ENCODE results near the gene HOXC5.

HOXC5 gene

DNA sequence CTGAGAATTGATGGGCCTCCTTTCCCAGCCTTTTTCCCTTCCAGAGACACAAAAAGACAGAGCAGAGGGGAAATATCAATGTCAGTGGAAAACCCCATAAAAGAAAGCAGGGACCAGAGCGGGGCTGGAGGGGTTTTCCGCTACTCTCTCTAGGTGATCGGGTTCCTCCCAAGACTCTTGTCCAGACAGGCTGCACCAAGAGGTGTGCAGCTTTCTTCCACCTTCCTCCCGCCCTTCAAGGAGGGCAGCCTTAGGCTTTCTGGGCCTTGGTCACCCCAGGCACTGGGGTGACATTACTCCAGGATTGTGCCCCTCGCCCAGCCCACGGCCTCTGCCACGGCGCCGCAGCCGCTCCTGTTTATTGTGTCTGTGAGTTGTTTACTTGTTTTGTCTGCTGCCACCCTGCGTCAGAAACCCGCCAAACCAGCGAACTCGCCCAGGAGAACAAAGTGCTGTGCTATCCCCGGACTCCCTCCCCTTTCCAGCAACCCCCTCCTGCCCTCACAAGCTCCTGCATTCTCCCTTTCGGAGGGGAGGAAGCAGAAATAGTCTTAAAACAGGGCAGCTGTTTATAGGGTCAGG is 11.3 kb upstream of the HOXC5 start:
- Histone ChIP-seq H3K27me3 (ENCODE audit: control insufficient read depth, insufficient read depth, low read length) (peaks cover 59% of the 10 kb centered on the region), H3K4me3 (ENCODE audit: low read length) (no peak overlapping the region), H3K4me1 (ENCODE audit: control insufficient read depth, insufficient read depth, low read length) (no peaks in the 10 kb centered on the region), H3K36me3 (ENCODE audit: control insufficient read depth, insufficient read depth, low read length) (no peaks in the 10 kb centered on the region), H3K27ac (ENCODE audit: low read depth, low read length) (no peak overlapping the region), H3K9ac (ENCODE audit: low read length) (no peak overlapping the region)

GRCh38 chr12:54022960-54023884 is 9.6 kb upstream of the HOXC5 start:
- H3K27ac ChIP-seq (ENCODE audit: low read depth, low read length): no peak overlapping the region
- H3K27me3 ChIP-seq (ENCODE audit: control insufficient read depth, insufficient read depth, low read length): peaks cover 62% of the 10 kb centered on the region
- no peaks in the 10 kb centered on the region for H3K4me1 ChIP-seq (ENCODE audit: control insufficient read depth, insufficient read depth, low read length)
- no peaks in the 10 kb centered on the region for H3K36me3 ChIP-seq (ENCODE audit: control insufficient read depth, insufficient read depth, low read length)
- H3K4me3 ChIP-seq (ENCODE audit: low read length): no peak overlapping the region
- no peak overlapping the region for H3K9ac ChIP-seq (ENCODE audit: low read length)

DNA sequence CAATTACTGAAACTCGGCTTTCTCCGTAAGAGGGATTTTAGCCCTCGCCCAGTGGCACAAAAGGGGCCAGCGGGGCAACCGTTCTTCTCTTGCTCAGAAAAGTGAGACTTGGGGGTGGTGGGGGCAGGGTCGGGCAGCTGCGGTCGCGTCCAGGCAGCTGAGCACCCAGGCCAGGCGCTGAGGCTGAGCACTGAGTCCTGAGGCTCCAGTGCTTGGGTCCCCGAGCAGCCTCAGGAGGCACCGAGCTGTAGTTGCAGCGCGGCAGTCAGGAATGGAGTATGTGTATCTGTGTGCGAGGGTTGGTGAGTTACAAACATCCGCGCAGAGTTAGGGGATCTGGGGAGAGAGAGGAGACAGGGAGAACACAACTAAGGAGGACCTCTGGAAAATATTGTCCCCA is 8.7 kb upstream of the HOXC5 start:
- Histone ChIP-seq H3K27ac (ENCODE audit: low read depth, low read length) (no peak overlapping the region), H3K4me3 (ENCODE audit: low read length) (no peak overlapping the region), H3K27me3 (ENCODE audit: control insufficient read depth, insufficient read depth, low read length) (peaks cover 64% of the 10 kb centered on the region)

GRCh38 chr12:54024581-54025305 is 8.1 kb upstream of the HOXC5 start:
- Histone ChIP-seq H3K9ac (ENCODE audit: low read length) (no peak overlapping the region), H3K27ac (ENCODE audit: low read depth, low read length) (no peak overlapping the region), H3K4me1 (ENCODE audit: control insufficient read depth, insufficient read depth, low read length) (no peaks in the 10 kb centered on the region), H3K36me3 (ENCODE audit: control insufficient read depth, insufficient read depth, low read length) (no peaks in the 10 kb centered on the region), H3K27me3 (ENCODE audit: control insufficient read depth, insufficient read depth, low read length) (peaks cover 65% of the 10 kb centered on the region), H3K4me3 (ENCODE audit: low read length) (no peak overlapping the region)

More for the DNA sequence above, 8.7 kb upstream of the HOXC5 start:
- H3K4me1 ChIP-seq (ENCODE audit: control insufficient read depth, insufficient read depth, low read length): no peaks in the 10 kb centered on the region
- no peaks in the 10 kb centered on the region for H3K36me3 ChIP-seq (ENCODE audit: control insufficient read depth, insufficient read depth, low read length)
- no peak overlapping the region for H3K9ac ChIP-seq (ENCODE audit: low read length)

GRCh38 chr12:54025499-54026405 is 7.1 kb upstream of the HOXC5 start:
- no peak overlapping the region for H3K27ac ChIP-seq (ENCODE audit: low read depth, low read length)
- H3K27me3 ChIP-seq (ENCODE audit: control insufficient read depth, insufficient read depth, low read length): peaks cover 61% of the 10 kb centered on the region
- no peak overlapping the region for H3K9ac ChIP-seq (ENCODE audit: low read length)
- no peak overlapping the region for H3K4me3 ChIP-seq (ENCODE audit: low read length)
- no peaks in the 10 kb centered on the region for H3K36me3 ChIP-seq (ENCODE audit: control insufficient read depth, insufficient read depth, low read length)
- no peaks in the 10 kb centered on the region for H3K4me1 ChIP-seq (ENCODE audit: control insufficient read depth, insufficient read depth, low read length)

DNA sequence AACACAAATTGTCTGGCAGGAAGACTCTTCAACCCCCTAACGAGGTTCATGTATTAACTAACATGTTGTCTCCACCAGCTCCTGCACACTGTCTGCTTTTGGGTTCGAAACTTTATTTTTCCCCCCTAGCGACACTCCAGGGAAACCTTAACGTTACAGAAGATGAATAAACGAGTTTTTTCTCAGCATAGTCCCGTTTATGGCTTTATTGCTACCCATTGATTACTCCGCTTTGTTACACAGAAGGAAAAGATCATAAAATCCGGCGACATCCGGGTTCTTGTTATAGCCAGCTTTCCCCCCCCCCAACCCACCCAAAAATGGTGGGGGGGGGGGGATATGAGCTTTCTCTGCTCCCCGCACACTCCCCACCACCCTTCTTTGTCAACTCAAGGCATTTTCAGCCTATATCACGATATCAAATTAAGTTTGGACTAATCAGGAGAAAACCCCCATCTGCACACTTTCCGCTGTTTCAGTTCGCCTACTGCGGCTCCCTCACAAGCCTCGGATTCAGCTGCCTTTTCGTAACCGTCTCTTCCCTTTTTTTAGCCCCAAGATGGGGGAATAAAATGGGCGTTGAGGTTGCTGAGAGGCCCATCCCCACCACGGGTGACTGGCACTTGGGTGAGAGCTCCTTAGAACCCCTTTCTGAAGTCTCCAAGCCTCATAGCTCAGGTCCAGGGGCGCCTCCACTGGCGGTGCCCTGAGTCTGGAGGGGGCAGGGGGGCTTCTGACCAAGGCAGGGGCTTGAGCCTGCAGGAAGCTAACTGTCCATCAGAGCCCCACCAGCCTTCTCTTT is 6.0 kb upstream of the HOXC5 start:
- Histone ChIP-seq H3K4me3 (ENCODE audit: low read length) (no peak overlapping the region), H3K36me3 (ENCODE audit: control insufficient read depth, insufficient read depth, low read length) (no peaks in the 10 kb centered on the region), H3K4me1 (ENCODE audit: control insufficient read depth, insufficient read depth, low read length) (no peaks in the 10 kb centered on the region), H3K9ac (ENCODE audit: low read length) (no peak overlapping the region), H3K27me3 (ENCODE audit: control insufficient read depth, insufficient read depth, low read length) (peaks cover 63% of the 10 kb centered on the region), H3K27ac (ENCODE audit: low read depth, low read length) (no peak overlapping the region)

DNA sequence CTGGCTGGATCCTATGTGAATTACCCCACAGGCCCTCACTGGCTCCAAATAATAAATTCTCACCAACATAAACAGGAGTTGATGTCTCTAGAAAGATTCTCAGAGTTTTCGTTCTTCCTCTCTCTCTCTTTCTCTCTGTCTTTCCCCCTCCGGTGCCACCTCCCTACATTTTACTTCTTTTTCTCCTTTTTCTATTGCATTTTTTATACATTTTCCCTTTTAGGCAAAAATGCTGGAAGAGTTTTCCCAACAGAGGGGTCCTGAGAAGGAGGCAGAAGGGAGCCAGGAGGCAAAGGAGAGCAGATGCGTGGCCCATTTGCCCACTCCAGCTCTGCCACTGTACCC is 5.4 kb upstream of the HOXC5 start:
- Histone ChIP-seq H3K9ac (ENCODE audit: low read length) (no peak overlapping the region), H3K4me1 (ENCODE audit: control insufficient read depth, insufficient read depth, low read length) (no peaks in the 10 kb centered on the region), H3K4me3 (ENCODE audit: low read length) (no peak overlapping the region), H3K36me3 (ENCODE audit: control insufficient read depth, insufficient read depth, low read length) (no peaks in the 10 kb centered on the region), H3K27me3 (ENCODE audit: control insufficient read depth, insufficient read depth, low read length) (peaks cover 66% of the 10 kb centered on the region), H3K27ac (ENCODE audit: low read depth, low read length) (no peak overlapping the region)

DNA sequence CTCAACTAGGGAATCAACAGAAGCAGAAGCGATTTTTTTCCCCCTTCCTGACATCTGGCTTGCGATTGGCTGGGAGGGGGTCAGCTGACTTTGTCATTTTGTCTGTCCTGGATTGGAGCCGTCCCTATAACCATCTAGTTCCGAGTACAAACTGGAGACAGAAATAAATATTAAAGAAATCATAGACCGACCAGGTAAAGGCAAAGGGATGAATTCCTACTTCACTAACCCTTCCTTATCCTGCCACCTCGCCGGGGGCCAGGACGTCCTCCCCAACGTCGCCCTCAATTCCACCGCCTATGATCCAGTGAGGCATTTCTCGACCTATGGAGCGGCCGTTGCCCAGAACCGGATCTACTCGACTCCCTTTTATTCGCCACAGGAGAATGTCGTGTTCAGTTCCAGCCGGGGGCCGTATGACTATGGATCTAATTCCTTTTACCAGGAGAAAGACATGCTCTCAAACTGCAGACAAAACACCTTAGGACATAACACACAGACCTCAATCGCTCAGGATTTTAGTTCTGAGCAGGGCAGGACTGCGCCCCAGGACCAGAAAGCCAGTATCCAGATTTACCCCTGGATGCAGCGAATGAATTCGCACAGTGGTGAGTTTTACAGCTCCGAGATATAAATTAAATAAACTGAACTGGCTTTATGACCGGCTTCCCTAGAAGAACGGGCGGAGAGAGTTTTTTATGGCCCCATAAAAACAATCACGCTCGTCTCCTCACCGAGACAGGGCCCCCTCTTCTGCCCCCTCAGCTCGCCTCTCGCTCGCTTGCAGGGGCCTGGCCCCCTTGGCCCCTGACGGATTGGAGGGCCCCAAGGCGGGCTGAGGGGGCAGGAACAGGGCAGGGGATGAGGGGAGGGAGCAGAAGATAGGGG is 4.3 kb upstream of the HOXC5 start, which contains the start of gene HOXC6:
Gene HOXC6, plus strand, starts transcription at position 127 of the 888 bp plus-strand sequence. Its CDS starts 82 bp downstream, at position 209.
- no peaks in the 10 kb centered on the region for H3K4me1 ChIP-seq (ENCODE audit: control insufficient read depth, insufficient read depth, low read length)
- no peak within 1 kb of the TSS for H3K4me3 ChIP-seq (ENCODE audit: low read length)
- no peak within 1 kb of the TSS for H3K9ac ChIP-seq (ENCODE audit: low read length)

DNA sequence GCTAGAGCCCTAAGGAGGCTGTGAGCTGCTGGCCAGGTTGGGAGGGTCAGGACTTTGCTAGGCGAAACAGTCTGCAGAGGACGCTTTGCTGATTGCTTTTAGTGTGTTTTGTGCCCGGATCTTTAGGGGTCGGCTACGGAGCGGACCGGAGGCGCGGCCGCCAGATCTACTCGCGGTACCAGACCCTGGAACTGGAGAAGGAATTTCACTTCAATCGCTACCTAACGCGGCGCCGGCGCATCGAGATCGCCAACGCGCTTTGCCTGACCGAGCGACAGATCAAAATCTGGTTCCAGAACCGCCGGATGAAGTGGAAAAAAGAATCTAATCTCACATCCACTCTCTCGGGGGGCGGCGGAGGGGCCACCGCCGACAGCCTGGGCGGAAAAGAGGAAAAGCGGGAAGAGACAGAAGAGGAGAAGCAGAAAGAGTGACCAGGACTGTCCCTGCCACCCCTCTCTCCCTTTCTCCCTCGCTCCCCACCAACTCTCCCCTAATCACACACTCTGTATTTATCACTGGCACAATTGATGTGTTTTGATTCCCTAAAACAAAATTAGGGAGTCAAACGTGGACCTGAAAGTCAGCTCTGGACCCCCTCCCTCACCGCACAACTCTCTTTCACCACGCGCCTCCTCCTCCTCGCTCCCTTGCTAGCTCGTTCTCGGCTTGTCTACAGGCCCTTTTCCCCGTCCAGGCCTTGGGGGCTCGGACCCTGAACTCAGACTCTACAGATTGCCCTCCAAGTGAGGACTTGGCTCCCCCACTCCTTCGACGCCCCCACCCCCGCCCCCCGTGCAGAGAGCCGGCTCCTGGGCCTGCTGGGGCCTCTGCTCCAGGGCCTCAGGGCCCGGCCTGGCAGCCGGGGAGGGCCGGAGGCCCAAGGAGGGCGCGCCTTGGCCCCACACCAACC is 3.1 kb upstream of the HOXC5 start:
- peaks cover 57% of the 10 kb centered on the region for H3K27me3 ChIP-seq (ENCODE audit: control insufficient read depth, insufficient read depth, low read length)
- H3K27ac ChIP-seq (ENCODE audit: low read depth, low read length): no peak overlapping the region
- H3K4me1 ChIP-seq (ENCODE audit: control insufficient read depth, insufficient read depth, low read length): no peaks in the 10 kb centered on the region
- no peaks in the 10 kb centered on the region for H3K36me3 ChIP-seq (ENCODE audit: control insufficient read depth, insufficient read depth, low read length)
- no peak overlapping the region for H3K9ac ChIP-seq (ENCODE audit: low read length)
- H3K4me3 ChIP-seq (ENCODE audit: low read length): no peak overlapping the region

More for the DNA sequence above, 4.3 kb upstream of the HOXC5 start, which contains the start of gene HOXC6:
- Histone ChIP-seq H3K27me3 (ENCODE audit: control insufficient read depth, insufficient read depth, low read length) (peaks cover 65% of the 10 kb centered on the region), H3K27ac (ENCODE audit: low read depth, low read length) (no peak within 1 kb of the TSS), H3K36me3 (ENCODE audit: control insufficient read depth, insufficient read depth, low read length) (no peaks in the 10 kb centered on the region)

GRCh38 chr12:54030442-54030801 is 2.4 kb upstream of the HOXC5 start:
- Histone ChIP-seq H3K9ac (ENCODE audit: low read length) (no peak overlapping the region), H3K4me1 (ENCODE audit: control insufficient read depth, insufficient read depth, low read length) (no peaks in the 10 kb centered on the region), H3K27me3 (ENCODE audit: control insufficient read depth, insufficient read depth, low read length) (peaks cover 60% of the 10 kb centered on the region), H3K36me3 (ENCODE audit: control insufficient read depth, insufficient read depth, low read length) (no peaks in the 10 kb centered on the region), H3K4me3 (ENCODE audit: low read length) (no peak overlapping the region), H3K27ac (ENCODE audit: low read depth, low read length) (no peak overlapping the region)
